Measurements from ENCODE around the gene KCNN3.
A peak's percentile ranks its signal among the peaks of the same experiment; 100 is the strongest.

The KCNN3 gene

DNA sequence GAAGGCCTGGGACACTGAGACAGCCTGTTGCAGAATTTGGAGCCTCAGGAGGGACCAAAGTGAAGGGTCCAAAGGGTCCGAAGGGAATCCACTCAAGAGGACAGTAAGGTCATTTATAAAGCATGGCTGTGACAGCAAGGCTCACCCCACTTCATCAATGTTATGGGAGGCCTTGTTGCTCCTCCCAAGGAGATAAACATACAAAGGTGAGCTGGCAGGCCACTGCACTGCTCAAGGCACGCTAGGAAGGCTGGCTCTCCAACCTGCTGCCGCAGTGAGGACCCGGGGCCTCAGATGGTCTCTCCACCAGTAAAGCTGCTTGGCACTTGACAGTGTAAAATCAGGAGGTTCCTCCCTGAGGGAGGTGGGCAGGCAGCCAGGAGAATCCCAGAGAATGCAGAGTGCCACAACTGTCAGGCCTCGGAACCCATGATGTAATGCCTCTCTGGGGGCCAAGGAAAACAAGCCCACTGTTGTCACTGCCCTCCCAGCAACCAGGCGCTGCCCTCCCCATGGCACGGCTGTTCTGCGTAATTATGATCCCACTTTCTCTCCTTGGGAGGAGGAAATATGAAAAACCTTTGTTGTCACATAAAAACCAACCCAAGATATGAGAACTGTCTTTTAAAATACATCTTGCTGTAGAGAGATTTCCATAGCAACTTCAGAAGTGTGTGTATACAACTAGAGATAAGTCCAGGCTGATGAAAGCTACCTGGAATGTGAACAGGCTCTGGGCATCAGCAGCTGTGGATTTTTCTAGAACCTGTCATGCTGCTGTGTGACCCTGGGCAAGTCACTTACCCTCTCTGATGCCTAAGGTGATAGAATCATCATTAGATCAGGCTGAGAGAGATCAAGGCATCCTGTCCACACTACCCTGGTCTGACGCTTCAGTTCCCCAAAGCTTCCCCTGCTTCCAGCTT lies 102.5 kb downstream of the KCNN3 start:
- no peak for DNase-seq

DNA sequence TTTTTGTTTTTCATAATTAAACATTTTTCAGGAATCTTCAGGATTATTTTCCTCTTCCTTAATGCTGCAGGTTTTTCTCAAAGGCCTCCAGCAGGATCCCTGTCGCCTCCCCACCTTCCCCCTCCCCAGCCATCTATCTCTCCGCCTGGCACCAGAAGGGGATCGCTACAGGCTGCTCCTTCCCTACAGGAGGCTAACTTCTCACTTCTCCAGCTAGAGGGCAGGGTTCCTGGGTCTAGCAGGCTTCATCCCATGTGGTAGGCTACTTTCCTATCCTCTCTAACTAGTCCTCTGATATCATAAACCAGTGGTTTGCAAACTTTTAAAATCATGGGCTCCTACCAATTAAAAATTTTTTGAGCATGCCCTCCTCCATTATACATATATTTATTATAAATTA lies 104.1 kb downstream of the KCNN3 start:
- DNase-seq: peak; percentile 45

DNA sequence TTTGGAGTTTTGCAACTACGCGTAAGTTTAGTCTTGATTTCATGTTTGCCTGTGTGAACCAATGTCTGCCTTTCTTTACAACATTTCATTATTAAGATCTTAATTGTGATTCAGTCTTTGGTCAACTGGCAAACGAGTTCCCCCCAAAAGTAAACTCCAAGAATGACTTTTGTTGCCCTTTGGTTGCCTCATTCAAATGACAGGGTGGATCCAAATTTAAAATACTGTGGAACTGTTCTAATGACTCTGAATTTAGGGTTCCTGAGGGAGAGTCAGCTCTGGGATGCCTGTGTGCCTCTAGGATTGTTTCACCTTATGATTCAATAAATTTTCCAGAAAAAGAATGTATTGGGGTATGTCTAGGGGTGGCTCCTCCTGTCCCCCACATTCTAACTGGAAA lies 105.3 kb downstream of the KCNN3 start:
- no peak for DNase-seq

DNA sequence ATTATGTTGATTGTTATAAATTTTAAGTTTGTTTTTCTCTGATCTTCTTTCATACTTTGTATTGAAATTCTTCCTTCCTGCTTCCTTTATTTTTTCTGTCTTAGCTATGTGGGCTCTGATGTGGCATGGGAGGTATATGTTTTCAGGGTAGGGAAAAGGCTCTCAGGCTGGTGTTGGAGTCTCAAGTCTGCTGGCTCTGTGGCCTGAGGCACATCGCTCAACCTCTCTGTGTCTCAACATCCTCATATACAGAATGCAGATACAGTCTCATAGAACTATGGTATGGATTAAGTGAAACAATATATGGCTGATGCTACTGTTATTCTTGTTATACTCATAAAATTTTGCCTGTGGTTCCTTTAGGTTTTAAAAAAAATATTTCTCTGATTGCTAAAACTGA lies 105.9 kb downstream of the KCNN3 start:
- no peak for DNase-seq

DNA sequence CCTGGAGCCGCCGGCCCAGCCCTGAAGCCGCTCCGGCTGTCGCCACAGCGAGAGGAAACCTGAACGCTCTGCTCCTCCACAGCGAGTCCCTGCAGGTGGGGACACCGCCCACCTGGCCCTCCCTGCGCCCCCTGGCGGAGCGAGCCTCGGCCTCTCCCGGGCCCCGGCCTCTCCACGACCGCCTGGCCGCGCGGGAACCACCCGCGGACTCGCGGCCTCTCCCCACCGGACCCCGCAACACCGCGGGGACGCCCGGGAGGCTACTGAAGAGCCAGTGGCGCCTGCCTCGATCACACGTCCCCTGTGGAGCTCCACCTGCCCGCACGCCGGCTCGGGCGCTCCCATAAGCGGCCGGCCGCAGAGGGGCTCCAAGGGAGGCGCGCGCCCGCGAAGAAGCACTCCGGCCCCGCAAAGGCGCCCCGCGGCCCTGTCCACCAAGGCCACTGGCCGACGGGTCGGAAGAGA lies 109.6 kb downstream of the KCNN3 start:
- peak; percentile 47 for DNase-seq

DNA sequence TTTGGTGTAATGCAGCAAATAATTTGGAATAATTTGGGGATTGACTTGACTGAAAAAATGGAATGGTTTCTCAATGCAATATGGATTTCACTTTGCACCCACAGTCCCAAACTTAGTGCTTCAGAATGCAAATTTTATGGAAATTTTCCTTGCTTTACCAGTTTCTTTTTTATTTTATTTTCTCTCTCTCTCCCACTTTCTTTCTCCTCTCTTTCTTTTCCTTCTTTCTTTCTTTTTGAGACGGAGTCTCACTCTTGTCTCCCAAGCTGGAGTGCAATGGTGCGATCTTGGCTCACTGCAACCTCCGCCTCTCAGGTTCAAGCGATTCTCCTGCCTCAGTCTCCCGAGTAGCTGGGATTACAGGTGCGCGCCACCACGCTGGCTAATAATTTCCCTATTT lies 110.3 kb downstream of the KCNN3 start:
- no peak for DNase-seq

DNA sequence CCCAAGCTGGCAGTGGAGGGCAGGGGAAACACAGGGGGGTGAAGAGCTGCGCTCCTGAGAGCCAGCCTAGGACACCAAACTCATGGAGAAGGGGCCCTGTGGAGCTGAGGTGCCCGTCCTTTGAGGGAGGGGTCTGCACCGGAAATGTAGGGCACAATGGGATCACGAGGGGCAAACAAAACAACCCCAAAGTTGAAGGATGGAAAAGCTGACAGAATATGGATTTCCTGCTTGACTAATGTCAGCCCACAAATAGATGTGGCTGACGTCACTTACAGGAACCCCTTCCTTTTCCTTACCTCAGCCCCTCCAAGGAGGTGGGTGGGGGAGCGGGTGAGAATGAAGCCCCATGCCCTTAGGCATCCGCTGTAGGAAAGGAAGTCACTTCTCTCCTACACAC lies 110.9 kb downstream of the KCNN3 start:
- DNase-seq: no peak

DNA sequence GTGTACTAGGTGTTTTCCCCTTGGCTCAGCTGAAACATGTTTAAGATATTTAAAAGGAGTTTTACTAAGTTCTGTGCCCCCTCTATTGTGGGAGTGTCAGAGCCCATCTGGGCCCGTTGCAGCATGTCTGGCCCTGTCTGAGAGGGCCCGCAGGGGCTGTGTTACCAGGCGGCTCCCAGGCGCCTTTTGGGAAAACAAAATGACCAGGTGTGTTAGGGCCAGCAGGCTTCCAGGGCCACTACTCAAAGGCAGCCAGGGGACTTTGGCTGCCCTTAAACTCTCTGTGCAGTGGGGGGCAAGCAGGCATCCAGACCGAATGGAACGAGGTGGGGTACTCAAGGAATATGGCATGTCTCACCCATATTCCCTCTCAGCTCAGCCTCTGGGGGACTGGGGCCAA lies 111.7 kb downstream of the KCNN3 start:
- DNase-seq: no peak

DNA sequence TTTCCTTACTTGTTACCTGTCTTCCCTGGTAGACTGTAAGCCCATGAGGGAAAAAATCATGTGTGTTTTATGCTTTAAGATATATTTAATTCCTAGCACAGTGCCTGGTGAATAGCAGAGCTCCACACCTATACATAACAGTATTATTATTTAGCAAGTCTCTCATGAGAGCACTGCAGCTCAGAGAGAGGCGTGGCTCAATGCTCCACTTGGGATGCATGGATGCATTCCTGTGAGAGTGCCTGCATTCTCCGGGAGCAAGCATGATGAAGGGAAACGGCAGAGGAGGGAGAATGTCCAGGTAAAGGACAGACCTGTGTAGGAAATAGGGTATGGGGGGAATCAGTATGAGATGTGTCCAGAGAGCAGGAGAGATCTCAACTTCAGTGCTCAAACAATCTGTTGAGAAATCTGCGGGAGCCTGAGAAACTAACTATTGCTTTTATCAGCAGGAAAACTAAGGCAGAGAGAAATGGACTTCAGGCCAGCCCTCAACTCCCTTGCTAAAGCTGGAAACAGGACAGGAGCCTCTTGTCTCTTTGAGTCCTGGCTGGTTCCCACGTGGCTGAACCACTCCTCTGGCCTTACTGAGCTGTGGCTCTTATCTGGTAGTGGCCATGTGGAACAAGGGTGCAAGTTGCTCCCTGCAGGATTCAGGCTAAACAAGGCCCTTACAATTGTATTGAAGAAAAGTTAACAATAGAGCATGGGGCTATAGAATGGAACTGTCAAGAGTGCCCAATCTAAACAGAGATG lies 113.1 kb downstream of the KCNN3 start:
- no peak for DNase-seq

DNA sequence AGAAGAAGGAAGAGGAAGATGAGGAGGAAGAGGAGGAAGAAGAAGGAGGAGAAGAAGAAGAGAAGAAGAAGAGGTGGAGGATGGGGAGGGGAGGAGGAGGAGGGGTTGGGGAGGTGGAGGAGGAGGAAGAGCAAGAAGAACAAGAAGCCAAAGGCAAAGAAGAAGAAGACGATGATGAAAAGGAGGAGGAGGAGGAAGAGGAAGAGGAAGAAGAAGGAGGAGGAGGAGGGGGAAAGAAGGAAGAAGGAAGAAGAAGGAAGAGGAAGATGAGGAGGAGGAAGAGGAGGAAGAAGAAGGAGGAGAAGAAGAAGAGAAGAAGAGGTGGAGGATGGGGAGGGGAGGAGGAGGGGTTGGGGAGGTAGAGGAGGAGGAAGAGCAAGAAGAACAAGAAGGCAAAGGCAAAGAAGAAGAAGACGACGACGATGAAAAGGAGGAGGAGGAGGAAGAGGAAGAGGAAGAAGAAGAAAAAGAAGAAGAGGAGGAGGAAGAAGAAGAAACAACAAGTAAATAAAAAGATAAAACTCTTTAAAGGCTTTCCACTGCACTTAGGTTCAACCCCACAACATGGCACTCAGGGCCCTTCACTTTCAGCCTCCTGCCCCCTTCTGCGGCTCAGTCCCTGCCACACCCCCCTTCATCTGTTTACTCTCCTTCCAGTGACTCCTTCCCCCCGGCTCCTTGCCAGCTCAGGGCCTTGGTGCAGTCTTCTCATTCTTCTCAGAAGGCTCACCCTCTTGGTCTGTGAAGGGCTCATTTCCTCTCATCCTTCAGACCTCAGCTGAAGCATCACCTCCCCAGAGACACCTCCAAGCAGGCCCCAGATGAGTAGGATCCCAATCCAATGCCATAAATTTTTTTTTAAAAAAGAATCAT lies 114.0 kb downstream of the KCNN3 start:
- no peak for DNase-seq

DNA sequence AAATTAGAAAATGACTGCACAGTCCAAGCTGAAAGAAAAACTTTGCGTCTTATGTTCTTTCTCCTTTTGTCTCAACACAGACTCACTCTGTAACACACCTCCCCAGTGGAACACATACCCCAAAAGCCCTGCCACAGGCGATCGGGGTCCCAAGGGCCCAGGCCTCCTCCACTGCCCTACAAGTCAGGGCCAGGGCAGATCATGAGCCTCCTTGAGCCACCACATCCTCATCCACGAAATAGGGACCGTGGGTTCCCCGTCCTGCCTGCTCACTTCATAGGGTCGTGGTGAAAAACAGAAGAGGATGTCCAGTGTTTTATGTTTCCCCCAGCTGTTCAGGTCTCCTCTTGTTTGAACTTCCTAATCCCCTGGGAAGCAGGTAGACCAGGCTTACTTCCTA lies 116.7 kb downstream of the KCNN3 start:
- no peak for DNase-seq

DNA sequence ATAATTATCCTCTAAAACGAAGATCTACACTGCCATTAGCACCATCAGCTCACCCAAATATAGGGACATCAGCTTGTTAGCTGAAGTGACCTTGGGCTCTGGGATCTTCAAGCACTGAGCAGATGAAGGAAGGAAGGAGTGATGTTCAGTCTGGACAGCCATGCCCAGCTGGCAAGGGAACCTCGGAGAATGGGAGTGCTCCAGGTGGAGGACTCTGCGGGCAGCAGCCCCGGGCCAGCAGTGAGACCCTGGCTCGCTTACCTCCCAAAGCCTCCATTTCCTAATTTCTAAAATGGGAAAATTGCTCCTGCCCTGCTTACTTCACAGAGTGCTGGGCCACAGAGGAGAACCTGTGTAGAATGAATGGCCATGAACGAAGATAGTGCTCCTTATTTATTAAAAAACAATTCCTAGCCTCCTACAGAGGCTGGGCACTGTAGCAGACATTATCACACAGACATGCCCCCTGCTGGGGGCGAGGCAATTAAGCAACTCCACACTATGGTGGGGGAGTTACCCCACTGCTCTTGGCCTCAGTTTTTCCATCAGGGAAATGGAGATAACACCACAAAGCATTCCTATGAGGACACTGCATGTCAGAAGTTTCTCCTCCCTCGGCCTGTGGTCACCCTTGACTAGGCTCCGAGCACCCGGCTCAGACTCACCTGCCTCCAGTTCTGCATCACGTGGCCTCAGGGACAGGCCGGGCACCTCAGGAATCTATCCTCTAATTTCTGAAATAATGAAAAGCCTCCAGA lies 117.6 kb downstream of the KCNN3 start:
- DNase-seq: no peak

DNA sequence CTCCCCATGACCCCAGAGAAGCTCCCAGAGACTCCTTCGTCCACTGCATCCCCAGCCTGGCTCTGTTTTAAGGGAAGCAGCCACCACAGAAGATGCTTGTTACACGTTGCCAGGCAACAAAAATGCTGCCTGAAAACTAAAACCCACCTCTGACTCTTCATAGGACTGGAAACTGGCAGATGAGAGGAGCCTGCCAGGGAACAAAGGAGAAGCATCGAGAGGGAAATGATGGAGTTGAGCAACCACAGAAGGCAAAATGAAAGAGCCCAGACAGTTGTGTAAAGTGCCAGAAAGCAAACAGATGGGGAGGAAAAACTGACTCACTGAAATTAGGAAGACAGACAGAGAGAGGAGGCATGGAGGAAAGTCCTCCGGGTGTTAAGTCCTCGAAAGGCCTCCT lies 118.4 kb downstream of the KCNN3 start:
- peak; percentile 91 for DNase-seq

DNA sequence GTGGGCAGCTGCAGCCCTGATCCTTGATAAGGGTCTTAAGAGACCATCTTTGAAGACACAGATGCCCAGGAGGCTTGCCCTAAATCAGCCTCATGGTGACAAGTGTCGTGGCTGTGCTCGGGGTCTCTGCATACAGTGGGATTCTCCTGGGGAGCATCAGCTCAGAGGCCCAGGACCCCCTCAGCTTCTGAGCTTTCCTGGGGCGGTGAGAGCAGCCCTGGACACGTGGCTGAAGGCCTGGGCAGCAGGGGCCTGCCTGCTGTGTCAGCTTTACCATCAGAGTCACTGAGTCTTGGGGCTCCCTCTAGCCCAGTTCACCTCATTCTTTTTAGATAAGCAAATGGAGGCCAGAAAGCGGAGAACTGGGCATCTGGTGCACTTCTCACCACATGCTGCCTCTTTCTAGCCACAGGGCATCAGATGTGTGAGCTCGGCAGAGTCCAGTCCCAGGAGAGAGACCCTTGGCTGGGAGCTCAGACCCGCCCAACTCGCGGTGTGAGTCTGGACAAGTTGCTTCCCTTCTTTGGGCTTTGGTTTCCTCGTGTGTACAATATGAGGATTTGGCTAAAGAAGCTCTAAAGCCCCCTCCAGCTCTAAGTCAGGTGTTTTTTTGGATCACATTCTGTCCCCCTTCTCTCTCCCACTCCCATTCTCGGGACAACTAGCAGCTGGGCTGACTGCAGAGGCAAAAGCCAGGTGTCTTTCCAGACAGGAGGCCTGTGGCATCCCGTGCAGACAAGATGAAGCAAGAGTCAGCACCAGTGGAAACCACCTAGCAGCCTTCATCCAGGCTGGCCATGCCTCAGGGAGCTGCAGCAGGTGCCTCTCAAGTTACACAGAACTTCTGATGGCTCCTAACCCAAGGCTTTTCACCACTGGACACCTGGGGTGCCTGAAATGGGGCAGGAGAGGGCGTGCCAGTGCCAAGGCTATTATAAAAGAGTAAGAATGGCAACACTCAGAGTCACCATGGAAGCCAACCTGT lies 119.1 kb downstream of the KCNN3 start:
- peak; percentile 81 for DNase-seq

DNA sequence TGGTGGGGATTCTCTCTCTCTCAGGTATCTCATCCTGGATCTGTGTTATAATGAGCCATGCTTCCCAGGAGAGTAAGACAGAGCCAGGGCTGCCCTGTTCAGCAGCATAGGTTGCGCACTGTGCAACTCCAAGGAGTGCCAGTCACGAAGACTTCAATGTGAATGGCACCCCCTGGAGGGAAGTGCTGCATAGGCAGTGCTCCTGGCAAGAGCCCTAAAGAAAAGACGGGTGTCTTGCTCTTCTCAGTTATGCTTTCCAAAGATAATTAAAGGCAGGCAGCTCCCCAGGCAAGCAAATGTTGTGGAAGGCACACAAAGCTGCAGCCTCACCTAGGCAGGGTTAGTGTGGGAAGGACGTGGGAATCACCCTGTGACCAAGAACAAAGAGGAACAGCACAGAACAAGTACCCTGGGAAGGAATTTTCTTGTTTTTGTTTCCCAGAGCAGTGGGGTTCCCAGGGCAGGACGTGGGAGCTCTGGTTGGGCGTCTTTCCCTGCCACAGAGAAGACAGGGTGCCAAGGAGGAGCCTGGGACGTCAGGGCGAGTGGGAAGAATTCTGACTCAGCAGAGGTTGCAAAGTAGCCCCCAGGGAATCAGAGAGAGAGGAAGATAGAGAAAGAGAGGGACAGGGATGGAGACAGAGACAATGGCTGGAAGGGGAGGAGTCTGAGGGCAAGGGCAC lies 120.9 kb downstream of the KCNN3 start:
- peak; percentile 70 for DNase-seq

DNA sequence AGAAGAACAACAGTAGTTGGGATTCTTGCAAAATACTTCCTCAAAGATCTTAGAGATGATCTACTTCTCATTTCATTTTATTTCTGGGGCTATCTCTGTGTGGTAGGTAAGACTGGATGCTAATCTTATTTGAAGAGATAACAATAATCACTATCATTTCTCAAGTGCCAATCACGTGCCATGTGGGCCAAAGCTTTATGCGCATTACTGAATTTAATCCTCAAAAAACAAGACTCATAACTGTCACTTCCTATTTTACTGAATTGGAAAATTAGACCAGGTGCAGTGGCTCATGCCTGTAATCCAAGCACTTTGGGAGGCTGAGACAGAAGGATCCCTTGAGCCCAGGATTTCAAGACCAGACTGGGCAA lies 121.7 kb downstream of the KCNN3 start:
- no peak for DNase-seq

DNA sequence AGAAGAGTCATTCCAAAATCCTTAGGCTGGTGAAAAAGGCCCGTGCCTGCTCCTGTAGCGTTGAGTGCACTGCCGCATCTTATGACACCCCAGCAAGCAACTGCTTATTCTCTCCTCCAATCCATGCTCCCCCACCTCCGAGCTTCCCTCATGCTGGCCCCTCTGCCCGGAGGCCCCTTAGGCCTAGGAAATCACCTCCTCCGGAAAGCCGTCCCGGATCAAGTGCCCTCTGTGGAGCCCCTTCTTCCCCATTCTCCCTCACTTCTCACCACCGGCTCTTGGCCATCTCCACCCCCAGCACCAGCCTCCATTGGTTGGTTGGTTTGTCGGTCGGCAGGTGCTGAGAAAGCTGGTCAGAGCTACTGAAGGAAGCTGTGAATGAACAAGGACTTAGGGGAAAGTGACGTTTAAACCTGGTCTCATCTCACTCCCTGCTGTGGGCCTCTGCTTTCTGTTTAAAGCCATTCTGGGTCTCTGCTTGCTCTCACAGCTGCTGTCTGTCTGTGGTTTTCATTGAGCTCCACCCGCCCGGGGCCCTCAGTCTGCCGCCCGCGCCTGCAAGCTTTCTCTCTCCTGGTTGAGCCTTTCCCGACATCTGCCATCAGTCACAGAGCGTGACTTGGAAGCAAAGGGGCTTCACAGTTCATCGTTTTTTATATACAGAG lies 122.2 kb downstream of the KCNN3 start:
- peak; percentile 21 for DNase-seq

DNA sequence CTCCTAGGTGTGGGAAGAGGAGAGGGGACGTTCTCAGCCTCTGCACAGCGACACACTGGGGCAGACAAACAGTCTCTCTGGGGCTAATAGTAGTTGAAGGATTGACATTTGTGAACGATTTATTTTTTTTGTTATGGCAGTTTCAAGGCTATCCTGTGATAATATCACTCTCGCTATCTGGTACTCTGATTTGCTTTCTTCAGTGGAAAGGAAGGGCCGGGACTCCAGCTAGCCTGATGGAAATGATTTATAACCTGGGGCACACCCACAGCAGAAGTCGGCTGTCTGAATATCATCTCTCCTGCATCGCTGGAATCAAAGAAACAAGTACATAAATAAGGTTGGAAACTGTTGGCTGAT lies 122.7 kb downstream of the KCNN3 start:
- no peak for DNase-seq

DNA sequence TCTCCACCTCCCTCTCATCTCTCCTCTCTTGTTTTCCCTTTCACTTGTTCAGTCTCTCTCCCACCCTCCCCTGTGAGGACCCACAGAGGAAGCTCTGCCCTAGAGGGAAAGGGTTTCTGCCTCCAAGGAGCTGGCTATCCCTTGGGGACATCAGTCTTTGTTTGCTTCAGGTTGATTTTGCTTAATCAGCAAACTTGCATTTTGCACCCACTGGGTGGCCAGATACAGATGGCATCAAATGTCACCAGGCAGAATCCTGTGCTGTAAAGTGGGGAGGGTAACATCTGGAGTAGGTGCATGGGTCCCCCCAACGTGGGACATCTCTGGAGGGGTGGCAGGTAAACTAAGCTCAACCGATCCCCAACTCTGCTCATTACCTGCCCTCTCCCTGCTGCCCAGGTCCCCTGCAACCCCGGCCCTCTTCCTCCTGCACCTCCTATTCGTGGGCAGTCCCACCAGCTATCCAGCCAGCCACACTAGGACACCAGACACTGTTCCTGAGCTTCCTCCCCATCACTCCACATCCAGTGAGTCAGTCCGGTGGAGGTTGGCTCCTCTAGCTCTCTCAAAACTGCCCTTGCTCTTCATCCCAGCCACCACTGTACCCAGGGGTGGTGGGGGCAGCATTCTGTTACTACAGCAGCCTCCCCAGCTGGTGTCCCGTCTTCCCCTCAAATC lies 123.3 kb downstream of the KCNN3 start:
- no peak for DNase-seq

Data from DMS153 (cell line).